Panc1 (cell line): ENCODE measurements around the gene TYW1B.
"Not testable (repeated sequence)": the region's sequence is repeated elsewhere in the genome, so short reads cannot be mapped to it uniquely, and the experiment has no call there.

Experiments used
- POLR2AphosphoS5 ChIP-seq: IDR thresholded peaks from 2 replicates; pipeline ENCODE4 v1.6.1; 2012; ENCODE audit warnings: mild to moderate bottlenecking, low read depth, low read length, moderate library complexity
- TF ChIP-seq, protein P1 (sequence below): fragments of 450-650 bp; IDR thresholded peaks from 2 replicates; pipeline ENCODE4 v1.5.1; 2017; ENCODE audit warnings: mild to moderate bottlenecking
- TF ChIP-seq, protein P2 (sequence below), 2 experiments: IDR thresholded peaks; 2 replicates each; pipeline ENCODE4 v1.6.1; 2011 to 2012; ENCODE audit warnings: low read depth in 2 of 2, control low read depth in 1 of 2, low read length in 1 of 2, mild to moderate bottlenecking in 1 of 2, moderate library complexity in 1 of 2; ENCODE audit not compliant: insufficient read depth in 1 of 2

DNA sequence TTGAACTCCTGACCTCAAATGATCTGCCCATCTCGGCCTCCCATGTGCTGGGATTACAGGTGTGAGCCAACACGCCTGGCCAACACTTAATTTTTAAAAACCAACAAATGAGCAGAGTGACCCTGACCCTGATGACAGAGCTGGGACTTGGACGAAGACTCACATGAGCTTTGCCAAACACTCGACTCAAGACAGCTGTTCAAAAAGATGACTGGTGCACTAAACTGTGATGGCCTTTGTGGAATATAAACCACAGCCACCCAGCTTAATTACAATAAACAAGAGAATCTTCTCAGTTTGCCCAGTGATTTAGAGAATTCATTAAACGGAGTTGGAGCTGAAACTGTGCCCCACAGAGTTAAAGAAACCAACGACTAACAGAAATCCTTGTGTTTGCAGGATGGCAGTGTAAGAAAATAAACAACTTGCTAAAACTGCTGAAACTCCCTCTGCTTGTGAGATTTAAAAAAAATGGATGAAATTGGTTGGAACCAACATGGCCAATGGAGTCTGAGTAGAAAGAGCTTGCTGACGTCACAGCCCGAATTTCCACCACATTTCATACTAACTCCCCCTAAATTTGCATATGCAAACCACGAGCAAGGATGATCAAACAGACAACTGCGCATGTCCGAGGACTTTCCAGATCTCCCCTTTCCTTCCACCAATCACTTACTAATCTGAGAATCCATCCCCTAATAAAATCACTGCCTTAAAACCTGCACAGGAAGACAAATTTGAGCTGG, 209.4 kb downstream of the TYW1B start:
- TF ChIP-seq, protein P1, sequence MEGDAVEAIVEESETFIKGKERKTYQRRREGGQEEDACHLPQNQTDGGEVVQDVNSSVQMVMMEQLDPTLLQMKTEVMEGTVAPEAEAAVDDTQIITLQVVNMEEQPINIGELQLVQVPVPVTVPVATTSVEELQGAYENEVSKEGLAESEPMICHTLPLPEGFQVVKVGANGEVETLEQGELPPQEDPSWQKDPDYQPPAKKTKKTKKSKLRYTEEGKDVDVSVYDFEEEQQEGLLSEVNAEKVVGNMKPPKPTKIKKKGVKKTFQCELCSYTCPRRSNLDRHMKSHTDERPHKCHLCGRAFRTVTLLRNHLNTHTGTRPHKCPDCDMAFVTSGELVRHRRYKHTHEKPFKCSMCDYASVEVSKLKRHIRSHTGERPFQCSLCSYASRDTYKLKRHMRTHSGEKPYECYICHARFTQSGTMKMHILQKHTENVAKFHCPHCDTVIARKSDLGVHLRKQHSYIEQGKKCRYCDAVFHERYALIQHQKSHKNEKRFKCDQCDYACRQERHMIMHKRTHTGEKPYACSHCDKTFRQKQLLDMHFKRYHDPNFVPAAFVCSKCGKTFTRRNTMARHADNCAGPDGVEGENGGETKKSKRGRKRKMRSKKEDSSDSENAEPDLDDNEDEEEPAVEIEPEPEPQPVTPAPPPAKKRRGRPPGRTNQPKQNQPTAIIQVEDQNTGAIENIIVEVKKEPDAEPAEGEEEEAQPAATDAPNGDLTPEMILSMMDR = not testable (repeated sequence)
- TF ChIP-seq POLR2AphosphoS5 = not testable (repeated sequence)
- TF ChIP-seq, protein P2, sequence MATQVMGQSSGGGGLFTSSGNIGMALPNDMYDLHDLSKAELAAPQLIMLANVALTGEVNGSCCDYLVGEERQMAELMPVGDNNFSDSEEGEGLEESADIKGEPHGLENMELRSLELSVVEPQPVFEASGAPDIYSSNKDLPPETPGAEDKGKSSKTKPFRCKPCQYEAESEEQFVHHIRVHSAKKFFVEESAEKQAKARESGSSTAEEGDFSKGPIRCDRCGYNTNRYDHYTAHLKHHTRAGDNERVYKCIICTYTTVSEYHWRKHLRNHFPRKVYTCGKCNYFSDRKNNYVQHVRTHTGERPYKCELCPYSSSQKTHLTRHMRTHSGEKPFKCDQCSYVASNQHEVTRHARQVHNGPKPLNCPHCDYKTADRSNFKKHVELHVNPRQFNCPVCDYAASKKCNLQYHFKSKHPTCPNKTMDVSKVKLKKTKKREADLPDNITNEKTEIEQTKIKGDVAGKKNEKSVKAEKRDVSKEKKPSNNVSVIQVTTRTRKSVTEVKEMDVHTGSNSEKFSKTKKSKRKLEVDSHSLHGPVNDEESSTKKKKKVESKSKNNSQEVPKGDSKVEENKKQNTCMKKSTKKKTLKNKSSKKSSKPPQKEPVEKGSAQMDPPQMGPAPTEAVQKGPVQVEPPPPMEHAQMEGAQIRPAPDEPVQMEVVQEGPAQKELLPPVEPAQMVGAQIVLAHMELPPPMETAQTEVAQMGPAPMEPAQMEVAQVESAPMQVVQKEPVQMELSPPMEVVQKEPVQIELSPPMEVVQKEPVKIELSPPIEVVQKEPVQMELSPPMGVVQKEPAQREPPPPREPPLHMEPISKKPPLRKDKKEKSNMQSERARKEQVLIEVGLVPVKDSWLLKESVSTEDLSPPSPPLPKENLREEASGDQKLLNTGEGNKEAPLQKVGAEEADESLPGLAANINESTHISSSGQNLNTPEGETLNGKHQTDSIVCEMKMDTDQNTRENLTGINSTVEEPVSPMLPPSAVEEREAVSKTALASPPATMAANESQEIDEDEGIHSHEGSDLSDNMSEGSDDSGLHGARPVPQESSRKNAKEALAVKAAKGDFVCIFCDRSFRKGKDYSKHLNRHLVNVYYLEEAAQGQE (IDR thresholded peaks at IDR 0.05; ENCODE audit: insufficient read depth in 1 of 2, low read depth in 2 of 2, low read length in 1 of 2) = not testable (repeated sequence)
